ENCODE results near the gene NMNAT3. TPM values are rescaled to one million over a fixed set of nuclear protein-coding genes. Genes with fewer than 3 reads are reported as not detected.

Gene NMNAT3
- total RNA-seq, 4 donors from 2014 or later: 10.3 to 16.5 (median 12.6) TPM

DNA sequence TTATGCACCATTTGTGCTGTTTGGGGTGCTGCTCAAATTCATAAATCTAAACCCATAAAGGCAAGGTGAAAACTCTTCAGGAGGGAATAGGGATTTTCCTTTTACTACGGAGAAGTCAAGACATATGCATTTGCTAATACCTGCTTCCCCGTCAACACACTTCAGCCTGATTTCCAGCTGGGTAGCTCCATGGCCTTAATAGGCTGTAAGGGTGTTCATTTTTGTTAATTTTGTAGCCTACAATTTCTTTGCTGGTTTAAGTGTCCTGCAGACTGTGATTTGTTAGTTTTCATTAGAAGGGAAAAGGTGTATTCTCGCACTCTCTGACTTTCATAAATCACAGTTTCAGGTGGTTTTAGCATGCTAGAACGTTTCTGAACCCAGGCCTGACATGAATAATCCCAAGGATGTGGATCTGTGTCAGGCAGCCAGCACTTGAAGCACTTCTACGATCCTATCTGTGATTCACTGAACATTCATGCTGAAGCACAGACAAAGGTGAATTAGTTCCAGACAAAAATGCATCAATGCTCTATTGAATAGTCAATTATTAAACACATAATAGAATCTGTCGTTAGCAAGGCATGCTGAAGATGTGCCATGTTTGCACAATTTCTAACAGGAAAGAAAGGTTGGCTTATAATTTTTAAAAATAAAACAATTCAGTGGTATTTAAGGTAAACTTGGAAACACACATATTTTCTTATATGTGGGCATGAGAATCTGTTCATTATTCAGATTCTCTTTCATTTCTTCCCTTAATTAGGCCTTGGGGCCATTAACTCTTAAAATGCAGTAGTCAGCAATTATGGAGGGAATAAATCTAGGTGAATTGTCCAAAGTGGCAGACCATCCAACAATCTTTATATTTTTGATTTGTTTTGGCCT, 17.9 kb upstream of the NMNAT3 start:
- no peaks in the 10 kb centered on the region for H3K4me1 ChIP-seq
- 58 to 62% methylated on average over 6 of the region's 6 CpGs for WGBS, 2 donors
- H3K27me3 ChIP-seq: no peaks in the 10 kb centered on the region
- no peak overlapping the region for H3K4me3 ChIP-seq (replicated peaks in 1 of 3)
- no peak overlapping the region for H3K27ac ChIP-seq
- no peak for TF ChIP-seq CTCF (IDR thresholded peaks at IDR 0.05)
- TF ChIP-seq POLR2A (IDR thresholded peaks at IDR 0.05): no peak
- DNase-seq: no peak
- H3K9me3 ChIP-seq: no peaks in the 10 kb centered on the region
- intact Hi-C loops (cut with DNase I): no loop called here
- H3K36me3 ChIP-seq: no peaks in the 10 kb centered on the region

DNA sequence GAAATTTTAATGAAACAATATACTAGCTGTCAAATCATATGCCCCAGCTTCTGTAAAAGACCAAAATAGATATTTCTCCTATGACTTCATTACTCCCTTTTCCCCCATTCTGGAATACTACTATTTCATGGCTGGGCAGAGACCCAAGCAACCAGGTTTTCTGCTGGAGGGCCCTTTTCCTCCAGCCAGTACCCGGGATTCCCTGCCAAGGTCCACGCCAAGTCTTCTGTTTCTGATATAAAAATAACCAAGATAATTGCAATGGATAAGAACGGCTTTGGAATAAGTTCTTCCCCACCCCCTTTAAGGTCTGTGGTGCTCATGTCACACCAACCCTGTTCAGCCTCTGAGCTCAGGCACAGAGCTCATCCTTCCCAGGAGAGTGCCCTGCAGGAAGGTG, 17.2 kb upstream of the NMNAT3 start:
- H3K27me3 ChIP-seq: no peaks in the 10 kb centered on the region
- TF ChIP-seq POLR2A (IDR thresholded peaks at IDR 0.05) (no peak), CTCF (IDR thresholded peaks at IDR 0.05) (no peak)
- no peak for DNase-seq
- intact Hi-C loops (cut with DNase I): no loop called here
- no peaks in the 10 kb centered on the region for H3K9me3 ChIP-seq
- H3K36me3 ChIP-seq: no peaks in the 10 kb centered on the region
- WGBS, 2 donors: 78 to 83% methylated on average over 3 of the region's 3 CpGs
- no peaks in the 10 kb centered on the region for H3K4me1 ChIP-seq
- no peak overlapping the region for H3K27ac ChIP-seq
- H3K4me3 ChIP-seq (replicated peaks in 1 of 3): no peak overlapping the region

GRCh38 chr3:139694542-139694941, 16.8 kb upstream of the NMNAT3 start:
- no peak for TF ChIP-seq POLR2A (IDR thresholded peaks at IDR 0.05)
- TF ChIP-seq CTCF (IDR thresholded peaks at IDR 0.05): no peak
- WGBS, 2 donors: 65 to 75% methylated on average over 1 of the region's 1 CpG
- intact Hi-C loops (cut with DNase I): no loop called here

DNA sequence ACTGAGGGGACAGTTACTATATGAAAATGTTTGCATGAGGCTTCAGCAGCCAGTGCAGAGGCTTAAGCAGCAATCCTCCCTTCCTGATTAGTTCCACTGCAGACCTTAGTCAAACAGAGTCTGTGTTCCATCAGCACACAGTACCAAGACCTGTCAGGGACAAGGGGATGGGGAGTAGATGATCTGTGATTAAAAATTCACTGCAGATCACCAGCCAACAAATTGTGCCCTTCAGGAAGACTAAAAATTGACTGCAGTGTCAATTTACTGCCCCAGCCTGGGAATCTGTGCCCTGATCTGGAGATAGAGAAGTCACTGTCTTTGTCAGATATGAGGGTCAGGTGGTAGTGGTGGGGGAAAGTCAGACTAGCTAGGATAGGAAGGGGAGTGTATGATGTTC, 13.8 kb upstream of the NMNAT3 start:
- Histone ChIP-seq H3K9me3 (no peaks in the 10 kb centered on the region), H3K4me1 (no peaks in the 10 kb centered on the region), H3K27me3 (no peaks in the 10 kb centered on the region), H3K36me3 (no peaks in the 10 kb centered on the region), H3K4me3 (replicated peaks in 1 of 3) (no peak overlapping the region), H3K27ac (no peak overlapping the region)
- TF ChIP-seq POLR2A (IDR thresholded peaks at IDR 0.05) (no peak), CTCF (IDR thresholded peaks at IDR 0.05) (no peak)
- intact Hi-C loops (cut with DNase I): no loop called here
- DNase-seq: no peak

More at GRCh38 chr3:139694542-139694941, 16.8 kb upstream of the NMNAT3 start:
- no peak for DNase-seq
- no peak overlapping the region for H3K27ac ChIP-seq
- H3K4me1 ChIP-seq: no peaks in the 10 kb centered on the region
- no peaks in the 10 kb centered on the region for H3K27me3 ChIP-seq
- H3K9me3 ChIP-seq: no peaks in the 10 kb centered on the region
- no peak overlapping the region for H3K4me3 ChIP-seq (replicated peaks in 1 of 3)
- no peaks in the 10 kb centered on the region for H3K36me3 ChIP-seq

DNA sequence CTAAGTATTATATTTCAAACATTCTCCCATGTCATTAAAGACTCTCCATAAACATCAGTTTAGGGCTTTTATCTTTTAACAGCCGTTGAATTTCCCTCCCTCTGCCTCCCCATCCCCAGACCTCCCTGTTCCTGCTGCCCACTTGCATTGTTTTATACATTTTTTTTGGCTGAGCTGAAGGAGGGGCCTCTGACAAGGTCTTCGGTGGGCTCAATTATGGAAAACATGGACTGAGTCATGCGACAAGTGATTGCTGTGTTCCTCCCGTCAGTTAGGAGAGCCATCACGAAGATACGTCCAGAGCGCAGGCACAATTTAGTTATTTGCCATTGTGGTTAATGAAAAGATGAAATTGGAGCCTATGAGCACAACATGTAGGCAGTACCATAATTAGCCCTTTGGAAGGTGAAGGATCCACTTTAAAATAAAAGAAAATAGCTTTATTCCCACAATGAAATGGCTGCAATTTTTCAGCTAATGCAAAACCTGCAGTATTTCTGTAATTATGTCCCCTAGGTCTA, 12.0 kb upstream of the NMNAT3 start:
- DNase-seq: no peak
- Histone ChIP-seq H3K27me3 (no peaks in the 10 kb centered on the region), H3K27ac (no peak overlapping the region), H3K9me3 (no peaks in the 10 kb centered on the region), H3K4me3 (replicated peaks in 1 of 3) (no peak overlapping the region), H3K4me1 (no peaks in the 10 kb centered on the region), H3K36me3 (no peaks in the 10 kb centered on the region)
- TF ChIP-seq CTCF (IDR thresholded peaks at IDR 0.05) (no peak), POLR2A (IDR thresholded peaks at IDR 0.05) (no peak)
- intact Hi-C loops (cut with DNase I): no loop called here
- 74 to 75% methylated on average over 7 of the region's 7 CpGs for WGBS, 2 donors

Measured in thyroid gland (tissue), 4 donors.